Smooth muscle cell (in vitro differentiated cells): ENCODE data around the gene KLHL41. TPM values are rescaled to one million over a fixed set of nuclear protein-coding genes. Genes with fewer than 3 reads are reported as not detected.

Experiments
- DNase-seq: peaks from one replicate; lab custom pipeline; 2025; ENCODE audit not compliant: unreplicated experiment; lab: John Stamatoyannopoulos, UW
- H2AFZ ChIP-seq: fragments of 200-600 bp; sonication (generic); 2 replicates; pipeline ENCODE4 v1.6.0; 2016; ENCODE audit warnings: antibody characterized with exemption, low read depth, mild to moderate bottlenecking
- H3F3A ChIP-seq: fragments of 200-600 bp; sonication (generic); 2 replicates; pipeline ENCODE4 v1.6.0; 2017; ENCODE audit warnings: antibody characterized with exemption, low read depth
- H3K27ac ChIP-seq: fragments of 200-600 bp; sonication (generic); 2 replicates; pipeline ENCODE4 v1.5.1; 2016; ENCODE audit warnings: low read depth, mild to moderate bottlenecking
- H3K27me3 ChIP-seq: fragments of 200-600 bp; sonication (generic); 2 replicates; pipeline ENCODE4 v1.6.1; 2016; ENCODE audit warnings: low read depth, mild to moderate bottlenecking
- H3K36me3 ChIP-seq: fragments of 200-600 bp; sonication (generic); 2 replicates; pipeline ENCODE4 v1.5.1; 2016; ENCODE audit warnings: low read depth
- H3K4me1 ChIP-seq: fragments of 200-600 bp; sonication (generic); 2 replicates; pipeline ENCODE4 v1.5.1; 2016; ENCODE audit warnings: low read depth
- H3K4me2 ChIP-seq: fragments of 200-600 bp; sonication (generic); 2 replicates; pipeline ENCODE4 v1.6.0; 2016; ENCODE audit warnings: mild to moderate bottlenecking
- H3K4me3 ChIP-seq: fragments of 200-600 bp; sonication (generic); 2 replicates; pipeline ENCODE4 v1.5.1; 2016; ENCODE audit warnings: mild to moderate bottlenecking
- H3K79me2 ChIP-seq: fragments of 200-600 bp; sonication (generic); 2 replicates; pipeline ENCODE4 v1.6.0; 2016; ENCODE audit warnings: low read depth, mild to moderate bottlenecking
- H3K9ac ChIP-seq: fragments of 200-600 bp; sonication (generic); 2 replicates; pipeline ENCODE4 v1.6.0; 2016; ENCODE audit warnings: low read depth
- H3K9me3 ChIP-seq: fragments of 200-600 bp; sonication (generic); replicated peaks from 2 replicates; pipeline ENCODE4 v1.5.1; 2016; ENCODE audit warnings: low read depth
- H4K20me1 ChIP-seq: fragments of 200-600 bp; sonication (generic); 2 replicates; pipeline ENCODE4 v1.6.0; 2016; ENCODE audit warnings: low read depth
- WGBS: methylation state at CpG from one replicate; pipeline ENCODE4 v1.1.7; 2016; ENCODE audit warnings: low lambda C conversion rate; 5-methylcytosine and 5-hydroxymethylcytosine counted together
- polyA plus RNA-seq: library from polyadenylated mRNA; unstranded; fragments of >200 nt; fragmentation: Nextera tagmentation; extraction: Ambion mirVana; gene quantifications from 2 replicates; pipeline ENCODE4 v1.2.1, GENCODE V29; 2016
- total RNA-seq: library from RNA; depleted of rRNA; stranded (reverse); fragments of >200 nt; gene quantifications from 2 replicates; pipeline ENCODE4 v1.2.3, GENCODE V29; 2014
- TF ChIP-seq, protein P1 (sequence below): fragments of 200-600 bp; sonication (generic); IDR thresholded peaks from 2 replicates; pipeline ENCODE4 v1.5.1; 2017; ENCODE audit warnings: borderline replicate concordance, mild to moderate bottlenecking, antibody characterized with exemption; ENCODE audit not compliant: insufficient read depth, poor library complexity, severe bottlenecking

KLHL41 gene
- total and polyA plus RNA-seq, 2 experiments from 2014 or later, result not detected

DNA sequence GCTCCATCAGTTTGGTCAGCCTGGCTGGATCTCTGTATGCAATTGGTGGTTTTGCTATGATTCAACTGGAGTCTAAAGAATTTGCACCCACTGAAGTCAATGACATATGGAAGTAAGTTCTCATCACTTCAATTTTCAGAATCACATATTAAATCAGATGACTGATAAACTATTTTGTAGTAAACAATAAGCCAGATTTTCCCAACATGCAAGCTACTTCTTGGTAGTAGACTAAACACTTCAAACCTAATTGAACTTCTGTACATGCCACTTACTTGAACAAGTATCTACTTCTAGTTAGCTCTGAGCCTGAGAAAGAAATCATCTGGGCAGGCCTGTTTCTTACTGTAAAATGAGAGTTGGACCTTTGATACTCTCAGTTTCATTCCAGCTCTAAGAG is 11.4 kb downstream of the KLHL41 start:
- TF ChIP-seq, protein P1, sequence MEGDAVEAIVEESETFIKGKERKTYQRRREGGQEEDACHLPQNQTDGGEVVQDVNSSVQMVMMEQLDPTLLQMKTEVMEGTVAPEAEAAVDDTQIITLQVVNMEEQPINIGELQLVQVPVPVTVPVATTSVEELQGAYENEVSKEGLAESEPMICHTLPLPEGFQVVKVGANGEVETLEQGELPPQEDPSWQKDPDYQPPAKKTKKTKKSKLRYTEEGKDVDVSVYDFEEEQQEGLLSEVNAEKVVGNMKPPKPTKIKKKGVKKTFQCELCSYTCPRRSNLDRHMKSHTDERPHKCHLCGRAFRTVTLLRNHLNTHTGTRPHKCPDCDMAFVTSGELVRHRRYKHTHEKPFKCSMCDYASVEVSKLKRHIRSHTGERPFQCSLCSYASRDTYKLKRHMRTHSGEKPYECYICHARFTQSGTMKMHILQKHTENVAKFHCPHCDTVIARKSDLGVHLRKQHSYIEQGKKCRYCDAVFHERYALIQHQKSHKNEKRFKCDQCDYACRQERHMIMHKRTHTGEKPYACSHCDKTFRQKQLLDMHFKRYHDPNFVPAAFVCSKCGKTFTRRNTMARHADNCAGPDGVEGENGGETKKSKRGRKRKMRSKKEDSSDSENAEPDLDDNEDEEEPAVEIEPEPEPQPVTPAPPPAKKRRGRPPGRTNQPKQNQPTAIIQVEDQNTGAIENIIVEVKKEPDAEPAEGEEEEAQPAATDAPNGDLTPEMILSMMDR, result no peak
- no peaks in the 10 kb centered on the region for H3F3A ChIP-seq
- H3K27ac ChIP-seq, result no peak overlapping the region
- H3K79me2 ChIP-seq, result no peaks in the 10 kb centered on the region
- no peaks in the 10 kb centered on the region for H3K27me3 ChIP-seq
- no peaks in the 10 kb centered on the region for H3K4me1 ChIP-seq
- no peak overlapping the region for H3K9ac ChIP-seq
- no peaks in the 10 kb centered on the region for H3K36me3 ChIP-seq
- no peak overlapping the region for H2AFZ ChIP-seq
- no peaks in the 10 kb centered on the region for H4K20me1 ChIP-seq
- no peaks in the 10 kb centered on the region for H3K9me3 ChIP-seq
- no peak for DNase-seq
- H3K4me3 ChIP-seq, result no peak overlapping the region
- no peak overlapping the region for H3K4me2 ChIP-seq

DNA sequence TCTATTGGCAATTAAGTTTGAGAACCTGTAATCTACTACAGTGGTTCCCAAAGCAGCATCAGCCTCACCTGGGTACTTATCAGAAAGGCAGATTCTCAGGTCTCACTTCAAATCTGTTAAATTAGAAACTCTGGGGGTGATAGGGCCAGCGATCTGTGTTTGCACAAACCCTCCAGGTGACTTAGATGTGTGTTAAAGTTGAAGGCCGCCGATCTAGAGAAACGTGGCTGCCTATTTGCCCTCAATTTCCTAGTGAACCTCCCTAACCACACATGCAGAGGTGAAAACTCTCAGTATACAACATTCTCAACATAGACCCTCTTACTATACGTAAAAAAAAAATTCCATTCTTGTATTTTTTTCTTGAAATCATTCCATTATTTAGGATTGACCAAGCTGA is 14.2 kb downstream of the KLHL41 start:
- no peak overlapping the region for H3K4me2 ChIP-seq
- H3K9ac ChIP-seq, result no peak overlapping the region
- TF ChIP-seq, protein P1, result no peak
- DNase-seq, result no peak
- no peaks in the 10 kb centered on the region for H3K36me3 ChIP-seq
- H3F3A ChIP-seq, result no peaks in the 10 kb centered on the region
- H3K4me3 ChIP-seq, result no peak overlapping the region
- no peaks in the 10 kb centered on the region for H3K9me3 ChIP-seq
- no peaks in the 10 kb centered on the region for H3K79me2 ChIP-seq
- H3K4me1 ChIP-seq, result no peaks in the 10 kb centered on the region
- H2AFZ ChIP-seq, result no peak overlapping the region
- 81% methylated on average over 5 of the region's 5 CpGs for WGBS
- no peaks in the 10 kb centered on the region for H4K20me1 ChIP-seq
- no peak overlapping the region for H3K27ac ChIP-seq
- H3K27me3 ChIP-seq, result no peaks in the 10 kb centered on the region

DNA sequence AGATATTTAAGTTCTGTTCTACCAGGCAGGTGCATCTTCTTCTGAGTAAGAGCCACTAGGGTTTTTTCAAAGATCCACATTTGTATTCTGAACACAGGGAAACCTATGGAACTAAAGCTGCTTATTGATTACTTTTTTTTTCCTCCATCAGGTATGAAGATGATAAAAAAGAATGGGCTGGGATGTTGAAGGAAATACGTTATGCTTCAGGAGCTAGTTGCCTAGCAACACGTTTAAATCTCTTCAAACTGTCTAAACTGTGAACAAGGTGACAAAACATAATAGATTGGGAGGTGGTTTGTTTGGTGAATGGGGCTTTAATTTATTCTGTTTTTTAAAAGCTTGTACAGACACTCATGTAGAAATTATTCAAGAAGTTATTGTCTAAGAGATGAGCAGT is 15.9 kb downstream of the KLHL41 start:
- Histone ChIP-seq H3K9ac (no peak overlapping the region), H2AFZ (no peak overlapping the region), H3K79me2 (no peaks in the 10 kb centered on the region), H3K4me3 (no peak overlapping the region), H3K4me2 (no peak overlapping the region), H3K27ac (no peak overlapping the region), H3K9me3 (no peaks in the 10 kb centered on the region), H3F3A (no peaks in the 10 kb centered on the region), H3K4me1 (no peaks in the 10 kb centered on the region), H3K36me3 (no peaks in the 10 kb centered on the region), H3K27me3 (no peaks in the 10 kb centered on the region), H4K20me1 (no peaks in the 10 kb centered on the region)
- WGBS, result 78% methylated on average over 2 of the region's 2 CpGs
- DNase-seq, result no peak
- TF ChIP-seq, protein P1, result no peak

DNA sequence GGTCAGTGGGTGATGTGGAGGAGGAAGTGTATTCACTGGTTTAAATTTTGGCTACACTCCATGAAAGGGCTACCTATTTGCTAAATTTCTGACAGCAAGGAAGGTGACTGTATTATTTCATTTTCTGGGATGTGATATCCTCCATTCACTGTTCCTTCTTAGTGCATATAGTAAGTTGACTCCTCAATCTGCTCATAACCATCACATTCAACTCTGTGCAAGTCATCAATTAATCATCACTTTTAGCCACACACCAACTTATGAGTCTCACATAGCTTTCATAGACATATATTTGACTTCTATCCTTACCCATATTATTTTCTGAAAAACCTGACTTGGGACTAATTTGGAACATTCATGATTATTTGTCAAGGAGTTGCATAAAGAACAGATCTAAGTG is 16.9 kb downstream of the KLHL41 start:
- Histone ChIP-seq H3K36me3 (no peaks in the 10 kb centered on the region), H3K4me2 (no peak overlapping the region), H2AFZ (no peak overlapping the region), H3K4me3 (no peak overlapping the region), H3K27ac (no peak overlapping the region), H3F3A (no peaks in the 10 kb centered on the region), H3K4me1 (no peaks in the 10 kb centered on the region), H3K9ac (no peak overlapping the region), H3K9me3 (no peaks in the 10 kb centered on the region), H3K27me3 (no peaks in the 10 kb centered on the region), H3K79me2 (no peaks in the 10 kb centered on the region), H4K20me1 (no peaks in the 10 kb centered on the region)
- no peak for DNase-seq
- TF ChIP-seq, protein P1, result no peak
